ENCODE results near the gene COL6A1. TPM values are rescaled to one million over a fixed set of nuclear protein-coding genes. Genes with fewer than 3 reads are reported as not detected.

COL6A1 gene
- total and polyA plus RNA-seq, 2 experiments from 2014 or later = 245 to 605 TPM

- TF ChIP-seq CTCF (IDR thresholded peaks at IDR 0.05; ENCODE audit: low read depth, low read length) = no peak
- Histone ChIP-seq H3K27me3 (no peaks in the 10 kb centered on the region), H3K9me3 (ENCODE audit: low read depth) (no peaks in the 10 kb centered on the region), H3K27ac (no peak overlapping the region), H3K4me1 (ENCODE audit: low read depth) (no peaks in the 10 kb centered on the region), H3K36me3 (no peaks in the 10 kb centered on the region), H3K4me3 (no peak overlapping the region)
- no peak for DNase-seq (ENCODE audit: low read depth in 1 of 2, low spot score in 1 of 2)
Observed at GRCh38 chr21:46009951-46010705, 28.6 kb downstream of the COL6A1 start.

GRCh38 chr21:46011267-46011967 lies 29.8 kb downstream of the COL6A1 start:
- no peaks in the 10 kb centered on the region for H3K4me1 ChIP-seq (ENCODE audit: low read depth)
- no peak for DNase-seq (ENCODE audit: low read depth in 1 of 2, low spot score in 1 of 2)
- no peaks in the 10 kb centered on the region for H3K36me3 ChIP-seq
- no peaks in the 10 kb centered on the region for H3K27me3 ChIP-seq
- no peak for TF ChIP-seq CTCF (IDR thresholded peaks at IDR 0.05; ENCODE audit: low read depth, low read length)
- H3K27ac ChIP-seq = no peak overlapping the region
- no peaks in the 10 kb centered on the region for H3K9me3 ChIP-seq (ENCODE audit: low read depth)
- H3K4me3 ChIP-seq = no peak overlapping the region

- TF ChIP-seq CTCF (IDR thresholded peaks at IDR 0.05; ENCODE audit: low read depth, low read length) = no peak
- Histone ChIP-seq H3K27me3 (no peaks in the 10 kb centered on the region), H3K27ac (no peak overlapping the region), H3K4me3 (no peak overlapping the region), H3K36me3 (no peaks in the 10 kb centered on the region), H3K9me3 (ENCODE audit: low read depth) (no peaks in the 10 kb centered on the region), H3K4me1 (ENCODE audit: low read depth) (no peaks in the 10 kb centered on the region)
- DNase-seq (ENCODE audit: low read depth in 1 of 2, low spot score in 1 of 2) = no peak
Observed at GRCh38 chr21:46012154-46012553, 30.6 kb downstream of the COL6A1 start.

GRCh38 chr21:46014828-46015227 lies 33.3 kb downstream of the COL6A1 start:
- Histone ChIP-seq H3K4me3 (no peak overlapping the region), H3K36me3 (no peaks in the 10 kb centered on the region), H3K27ac (no peak overlapping the region), H3K9me3 (ENCODE audit: low read depth) (no peaks in the 10 kb centered on the region), H3K4me1 (ENCODE audit: low read depth) (no peaks in the 10 kb centered on the region), H3K27me3 (no peaks in the 10 kb centered on the region)
- DNase-seq (ENCODE audit: low read depth in 1 of 2, low spot score in 1 of 2) = no peak
- no peak for TF ChIP-seq CTCF (IDR thresholded peaks at IDR 0.05; ENCODE audit: low read depth, low read length)

- H3K4me1 ChIP-seq (ENCODE audit: low read depth) = no peaks in the 10 kb centered on the region
- no peaks in the 10 kb centered on the region for H3K27me3 ChIP-seq
- H3K9me3 ChIP-seq (ENCODE audit: low read depth) = no peaks in the 10 kb centered on the region
- DNase-seq (ENCODE audit: low read depth in 1 of 2, low spot score in 1 of 2) = no peak
- H3K27ac ChIP-seq = no peak overlapping the region
- no peak overlapping the region for H3K4me3 ChIP-seq
- TF ChIP-seq CTCF (IDR thresholded peaks at IDR 0.05; ENCODE audit: low read depth, low read length) = no peak
- no peaks in the 10 kb centered on the region for H3K36me3 ChIP-seq
Observed at GRCh38 chr21:46017148-46017547, 35.6 kb downstream of the COL6A1 start.

Data from cardiac muscle cell (in vitro differentiated cells and primary cell).